ENCODE data around the gene RASSF6.
"Not testable (repeated sequence)": the region's sequence is repeated elsewhere in the genome, so short reads cannot be mapped to it uniquely, and the experiment has no call there.

RASSF6 gene

GRCh38 chr4:73620115-73620792, at the start of gene RASSF6:
TSS of gene RASSF6 (minus strand) at chr4:73620436. CDS start at chr4:73611795, 8,641 bp downstream.
- no peak for DNase-seq (ENCODE audit: extremely low read depth in 1 of 2, low read depth in 1 of 2)

GRCh38 chr4:73669410-73670183, 49.4 kb upstream of the RASSF6 start:
- no peak for DNase-seq (ENCODE audit: extremely low read depth in 1 of 2, low read depth in 1 of 2)

- no peak for DNase-seq (ENCODE audit: extremely low read depth in 1 of 2, low read depth in 1 of 2)
Measured at GRCh38 chr4:73668782-73669201, 48.6 kb upstream of the RASSF6 start.

GRCh38 chr4:73665924-73666323, 45.7 kb upstream of the RASSF6 start:
- DNase-seq (ENCODE audit: extremely low read depth in 1 of 2, low read depth in 1 of 2), result not testable (repeated sequence)

- DNase-seq (ENCODE audit: extremely low read depth in 1 of 2, low read depth in 1 of 2), result no peak
Measured at GRCh38 chr4:73664470-73664869, 44.2 kb upstream of the RASSF6 start.

GRCh38 chr4:73663576-73663975, 43.3 kb upstream of the RASSF6 start:
- no peak for DNase-seq (ENCODE audit: extremely low read depth in 1 of 2, low read depth in 1 of 2)

- no peak for DNase-seq (ENCODE audit: extremely low read depth in 1 of 2, low read depth in 1 of 2)
Measured at GRCh38 chr4:73662709-73663546, 42.7 kb upstream of the RASSF6 start.

GRCh38 chr4:73661646-73662119, 41.4 kb upstream of the RASSF6 start:
- no peak for DNase-seq (ENCODE audit: extremely low read depth in 1 of 2, low read depth in 1 of 2)

- no peak for DNase-seq (ENCODE audit: extremely low read depth in 1 of 2, low read depth in 1 of 2)
Measured at GRCh38 chr4:73660808-73661207, 40.6 kb upstream of the RASSF6 start.

GRCh38 chr4:73653695-73654106, 33.5 kb upstream of the RASSF6 start:
- DNase-seq (ENCODE audit: extremely low read depth in 1 of 2, low read depth in 1 of 2), result no peak

GRCh38 chr4:73650250-73650649, 30.0 kb upstream of the RASSF6 start:
- no peak for DNase-seq (ENCODE audit: extremely low read depth in 1 of 2, low read depth in 1 of 2)

GRCh38 chr4:73648478-73648877, 28.2 kb upstream of the RASSF6 start:
- DNase-seq (ENCODE audit: extremely low read depth in 1 of 2, low read depth in 1 of 2), result no peak

- DNase-seq (ENCODE audit: extremely low read depth in 1 of 2, low read depth in 1 of 2), result no peak
Measured at GRCh38 chr4:73646117-73646516, 25.9 kb upstream of the RASSF6 start.

- no peak for DNase-seq (ENCODE audit: extremely low read depth in 1 of 2, low read depth in 1 of 2)
Measured at GRCh38 chr4:73631565-73632226, 11.5 kb upstream of the RASSF6 start.

GRCh38 chr4:73628834-73629233, 8.6 kb upstream of the RASSF6 start:
- DNase-seq (ENCODE audit: extremely low read depth in 1 of 2, low read depth in 1 of 2), result not testable (repeated sequence)

GRCh38 chr4:73621357-73621756, 1.1 kb upstream of the RASSF6 start:
- DNase-seq (ENCODE audit: extremely low read depth in 1 of 2, low read depth in 1 of 2), result no peak

GRCh38 chr4:73619346-73619745, 890 bp downstream of the RASSF6 start:
- DNase-seq (ENCODE audit: extremely low read depth in 1 of 2, low read depth in 1 of 2), result no peak

- no peak for DNase-seq (ENCODE audit: extremely low read depth in 1 of 2, low read depth in 1 of 2)
Measured at GRCh38 chr4:73617256-73617655, 3.0 kb downstream of the RASSF6 start.

GRCh38 chr4:73615613-73616012, 4.6 kb downstream of the RASSF6 start:
- DNase-seq (ENCODE audit: extremely low read depth in 1 of 2, low read depth in 1 of 2), result no peak

GRCh38 chr4:73614311-73614867, 5.8 kb downstream of the RASSF6 start:
- DNase-seq (ENCODE audit: extremely low read depth in 1 of 2, low read depth in 1 of 2), result no peak

All from stimulated activated CD8-positive, alpha-beta memory T cell treated with anti-CD3 and anti-CD28 coated beads, Interleukin-7, amount 100 ng/mL, for 48 hours (primary cell).